NB4 (cell line): ENCODE results near the gene RIT2.

ENCODE experiments used
- DNase-seq: peaks from one replicate; pipeline ENCODE4 v3.0.0; 2010; ENCODE audit warnings: low read depth
- H3K4me3 ChIP-seq: one replicate; pipeline ENCODE4 v1.5.1; 2011; ENCODE audit warnings: mild to moderate bottlenecking, low read depth, low read length, moderate library complexity
- MYC ChIP-seq: IDR thresholded peaks from 2 replicates; pipeline ENCODE4 v1.6.1; 2011; ENCODE audit warnings: low read depth, low read length
- POLR2A ChIP-seq: IDR thresholded peaks from 2 replicates; pipeline ENCODE4 v1.6.1; 2011; ENCODE audit warnings: mild to moderate bottlenecking; ENCODE audit not compliant: insufficient read length; ENCODE audit errors: extremely low read depth
- TF ChIP-seq, protein P1 (sequence below): IDR thresholded peaks from 2 replicates; pipeline ENCODE4 v1.6.1; 2011; ENCODE audit warnings: low read depth, low read length
- TF ChIP-seq, protein P2 (sequence below): IDR thresholded peaks from one replicate; pipeline ENCODE4 v1.5.1; 2012; ENCODE audit warnings: low read depth, low read length

Gene RIT2

DNA sequence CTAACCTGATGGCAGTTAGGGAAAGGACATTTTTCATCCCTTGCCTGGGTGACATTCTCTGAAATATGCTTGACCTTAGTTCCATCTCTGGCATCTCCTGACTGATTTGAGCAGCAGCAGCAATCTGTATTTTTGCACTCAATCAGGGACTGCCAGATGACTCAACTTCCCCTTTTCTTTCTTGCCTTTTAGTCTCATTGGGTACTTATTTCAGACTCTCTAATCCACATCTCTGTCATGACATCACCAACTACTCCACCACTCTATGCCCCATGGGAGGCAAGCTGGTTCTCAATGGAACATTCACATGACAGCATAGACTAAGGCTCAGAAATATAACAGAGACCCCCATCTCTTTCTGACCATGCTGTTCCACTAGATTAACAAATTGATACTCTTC is 254.2 kb downstream of the RIT2 start:
- no peak overlapping the region for H3K4me3 ChIP-seq
- TF ChIP-seq, protein P1, sequence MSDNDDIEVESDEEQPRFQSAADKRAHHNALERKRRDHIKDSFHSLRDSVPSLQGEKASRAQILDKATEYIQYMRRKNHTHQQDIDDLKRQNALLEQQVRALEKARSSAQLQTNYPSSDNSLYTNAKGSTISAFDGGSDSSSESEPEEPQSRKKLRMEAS: no peak
- no peak for TF ChIP-seq MYC
- TF ChIP-seq POLR2A: no peak
- TF ChIP-seq, protein P2, sequence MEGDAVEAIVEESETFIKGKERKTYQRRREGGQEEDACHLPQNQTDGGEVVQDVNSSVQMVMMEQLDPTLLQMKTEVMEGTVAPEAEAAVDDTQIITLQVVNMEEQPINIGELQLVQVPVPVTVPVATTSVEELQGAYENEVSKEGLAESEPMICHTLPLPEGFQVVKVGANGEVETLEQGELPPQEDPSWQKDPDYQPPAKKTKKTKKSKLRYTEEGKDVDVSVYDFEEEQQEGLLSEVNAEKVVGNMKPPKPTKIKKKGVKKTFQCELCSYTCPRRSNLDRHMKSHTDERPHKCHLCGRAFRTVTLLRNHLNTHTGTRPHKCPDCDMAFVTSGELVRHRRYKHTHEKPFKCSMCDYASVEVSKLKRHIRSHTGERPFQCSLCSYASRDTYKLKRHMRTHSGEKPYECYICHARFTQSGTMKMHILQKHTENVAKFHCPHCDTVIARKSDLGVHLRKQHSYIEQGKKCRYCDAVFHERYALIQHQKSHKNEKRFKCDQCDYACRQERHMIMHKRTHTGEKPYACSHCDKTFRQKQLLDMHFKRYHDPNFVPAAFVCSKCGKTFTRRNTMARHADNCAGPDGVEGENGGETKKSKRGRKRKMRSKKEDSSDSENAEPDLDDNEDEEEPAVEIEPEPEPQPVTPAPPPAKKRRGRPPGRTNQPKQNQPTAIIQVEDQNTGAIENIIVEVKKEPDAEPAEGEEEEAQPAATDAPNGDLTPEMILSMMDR: no peak
- DNase-seq: peak; percentile 6

DNA sequence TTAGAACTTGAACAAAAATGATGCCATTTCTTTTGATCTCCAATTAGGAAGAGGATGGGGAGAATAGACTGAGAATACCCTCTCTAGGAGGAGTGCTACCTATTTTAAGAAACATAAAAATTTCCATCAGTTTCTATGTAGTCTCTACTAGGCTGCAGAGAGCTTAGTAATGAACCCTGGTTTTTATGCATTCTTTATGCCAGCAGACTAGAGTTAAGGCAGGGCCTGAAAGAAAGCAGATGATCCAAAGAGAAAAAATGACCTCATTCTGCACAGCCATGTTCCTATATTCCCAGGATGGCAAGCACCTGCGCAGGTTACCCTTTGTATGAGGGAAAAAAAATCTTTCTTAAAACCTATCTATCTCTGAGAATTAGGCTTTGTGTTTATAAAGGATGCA is 254.9 kb downstream of the RIT2 start:
- DNase-seq: no peak
- TF ChIP-seq, protein P2: no peak
- TF ChIP-seq, protein P1: no peak
- no peak for TF ChIP-seq POLR2A
- no peak for TF ChIP-seq MYC
- no peak overlapping the region for H3K4me3 ChIP-seq

DNA sequence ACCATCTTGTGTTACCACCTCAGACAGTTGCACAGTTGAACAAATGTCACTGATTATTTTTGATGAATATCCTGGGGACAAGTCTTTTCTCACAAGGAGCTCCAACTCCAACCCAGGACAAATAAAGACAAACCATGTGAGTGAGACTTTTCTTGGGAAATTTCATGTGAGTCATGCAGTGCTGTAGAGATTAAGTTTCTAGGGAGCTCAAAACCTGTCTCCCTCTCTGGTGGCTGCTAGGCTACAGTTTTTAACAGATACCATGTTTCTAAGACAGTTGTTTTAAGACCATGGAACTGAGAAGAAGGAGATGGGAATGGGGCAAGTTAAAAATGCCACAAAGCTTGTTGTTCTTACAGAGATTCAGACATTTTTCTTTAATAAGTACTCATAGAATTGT is 255.5 kb downstream of the RIT2 start:
- H3K4me3 ChIP-seq: no peak overlapping the region
- DNase-seq: no peak
- TF ChIP-seq POLR2A (no peak), MYC (no peak)
- TF ChIP-seq, protein P2: no peak
- TF ChIP-seq, protein P1: no peak

DNA sequence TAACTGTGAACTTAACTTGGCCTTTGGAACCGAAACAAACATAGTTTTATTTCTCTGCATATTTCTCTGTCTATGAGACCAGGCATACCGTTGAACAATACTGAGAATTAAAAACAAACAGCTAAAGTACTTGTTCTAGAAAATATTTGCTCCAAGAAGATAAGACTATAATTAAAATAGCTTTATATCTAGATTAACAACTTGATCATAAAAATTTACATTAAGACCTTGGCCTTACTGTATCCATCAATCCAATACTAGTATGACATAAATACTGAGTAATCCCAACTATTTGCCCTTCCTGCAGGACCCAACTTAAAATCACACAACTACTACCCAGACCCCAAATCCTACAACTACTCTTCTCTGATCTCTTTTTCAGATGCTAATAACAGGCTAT is 260.9 kb downstream of the RIT2 start:
- TF ChIP-seq, protein P1: no peak
- TF ChIP-seq, protein P2: no peak
- TF ChIP-seq MYC: no peak
- no peak overlapping the region for H3K4me3 ChIP-seq
- no peak for DNase-seq

DNA sequence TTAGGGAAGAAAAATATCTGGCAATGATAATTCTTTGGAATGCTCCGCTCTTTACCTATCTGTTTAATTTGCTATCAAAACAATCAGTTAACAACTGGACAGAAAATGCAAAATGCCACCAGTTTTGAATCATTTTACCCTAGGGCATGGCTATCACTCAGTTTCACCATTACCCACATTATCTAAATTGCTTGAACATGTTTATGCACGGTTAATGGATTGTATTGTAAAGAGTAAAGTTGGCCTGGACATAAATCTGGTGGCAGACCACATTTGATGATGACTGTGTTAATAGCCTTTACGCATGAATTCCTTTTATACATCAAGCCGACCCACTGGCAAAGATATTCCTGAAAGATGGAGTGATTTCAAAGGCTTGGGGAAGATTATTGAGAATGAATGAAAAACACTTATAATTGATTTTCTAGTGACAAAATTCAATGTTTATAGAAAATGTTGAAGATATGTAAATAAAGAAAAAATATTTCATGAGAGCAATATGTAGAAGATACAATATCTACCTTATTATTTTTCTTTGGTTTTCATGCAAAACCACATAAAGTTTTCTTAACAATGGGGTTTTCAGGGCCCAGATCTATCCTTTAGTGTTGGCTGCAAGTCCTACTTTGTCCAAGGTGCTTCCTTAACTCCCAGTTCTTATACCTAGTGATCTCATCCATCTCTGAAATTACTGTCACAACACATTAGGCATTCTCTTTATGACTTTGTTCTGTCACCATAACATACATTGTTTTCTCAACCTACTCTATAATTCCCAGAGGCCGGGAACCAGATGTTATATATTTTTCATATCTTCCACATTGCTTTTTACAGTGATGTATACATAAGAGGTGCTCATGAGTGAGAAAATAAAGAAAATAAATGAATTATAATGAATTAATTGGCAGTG is 265.1 kb downstream of the RIT2 start:
- H3K4me3 ChIP-seq: no peak overlapping the region
- TF ChIP-seq, protein P2: no peak
- no peak for TF ChIP-seq MYC
- TF ChIP-seq, protein P1: no peak
- TF ChIP-seq POLR2A: no peak
- DNase-seq: no peak
